Cardiac fibroblast (primary cell): ENCODE data around the gene DHRSX.
"Not testable (repeated sequence)": the region's sequence is repeated elsewhere in the genome, so short reads cannot be mapped to it uniquely, and the experiment has no call there.

Experiments used
- DNase-seq, 2 donors: peaks; one replicate each; pipeline versions ENCODE4 v3.0.0 to v3.0.0-alpha.2; 2010; ENCODE audit warnings: low read depth in 2 of 2
- H3K4me3 ChIP-seq, 2 donors: replicated peaks in 1 of 2; 1 replicate in 1 of 2; 2 replicates in 1 of 2; pipeline ENCODE4 v1.5.1; 2011; ENCODE audit warnings: low read depth in 2 of 2, low read length in 2 of 2, mild to moderate bottlenecking in 2 of 2, moderate library complexity in 1 of 2
- CTCF ChIP-seq: IDR thresholded peaks from one replicate; pipeline ENCODE4 v1.5.1; 2011; ENCODE audit warnings: low read depth, mild to moderate bottlenecking, low read length, inconsistent platforms

Gene DHRSX

GRCh38 chrX:2471641-2472040 lies 29.1 kb downstream of the DHRSX start:
- no peak for TF ChIP-seq CTCF
- no peak for DNase-seq
- H3K4me3 ChIP-seq: no peak overlapping the region

- not testable (repeated sequence) for H3K4me3 ChIP-seq, DNase-seq
These were observed 29.6 kb downstream of the DHRSX start for GRCh38 chrX:2471126-2471525.

GRCh38 chrX:2469852-2470251 lies 30.9 kb downstream of the DHRSX start:
- DNase-seq, H3K4me3 ChIP-seq: not testable (repeated sequence)

- TF ChIP-seq CTCF: no peak
- no peak for DNase-seq
- no peak overlapping the region for H3K4me3 ChIP-seq
These were observed 31.5 kb downstream of the DHRSX start for GRCh38 chrX:2469196-2469685.

DNA sequence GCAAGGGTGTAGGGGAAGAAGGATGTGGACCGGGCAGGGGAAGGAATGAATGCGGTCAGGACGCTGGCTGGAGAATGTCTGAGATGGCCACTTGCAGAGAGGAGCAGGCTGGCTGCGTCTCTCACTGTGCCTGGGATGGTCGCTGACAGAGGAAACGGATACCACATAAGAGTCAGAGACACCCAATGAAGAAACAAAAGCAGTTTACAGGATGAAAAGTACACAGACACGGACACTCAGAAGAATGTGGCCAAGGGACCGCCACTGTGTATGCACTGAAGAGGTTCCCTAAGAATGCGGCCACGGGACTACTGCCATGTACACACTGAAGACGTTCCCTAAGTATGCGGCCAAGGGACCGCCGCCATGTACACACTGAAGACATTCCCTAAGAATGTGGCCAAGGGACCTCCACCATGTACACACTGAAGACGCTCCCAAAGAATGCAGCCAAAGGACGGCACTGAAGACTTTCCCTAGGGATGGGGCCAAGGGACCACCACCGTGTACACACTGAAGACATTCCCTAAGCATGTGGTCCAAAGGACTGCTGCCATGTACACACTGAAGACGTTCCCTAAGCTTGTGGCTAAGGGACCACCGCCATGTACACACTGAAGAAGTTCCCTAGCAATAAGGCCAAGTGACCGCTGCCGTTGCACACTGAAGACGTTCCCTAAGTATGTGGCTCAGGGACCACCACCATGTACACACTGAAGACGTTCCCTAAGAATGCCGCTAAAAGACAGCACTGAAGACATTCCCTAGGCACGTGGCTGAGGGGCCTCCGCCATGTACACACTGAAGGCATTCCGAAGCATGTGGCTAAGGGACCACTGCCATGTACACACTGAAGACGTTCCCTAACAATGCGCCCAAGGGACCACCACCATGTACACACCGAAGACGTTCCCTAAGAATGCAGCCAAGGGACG lies 32.2 kb downstream of the DHRSX start:
- no peak for TF ChIP-seq CTCF
- H3K4me3 ChIP-seq: no peak overlapping the region
- DNase-seq: no peak

- DNase-seq: no peak
- no peak for TF ChIP-seq CTCF
- H3K4me3 ChIP-seq: no peak overlapping the region
These were observed 33.7 kb downstream of the DHRSX start for GRCh38 chrX:2466876-2467656.

GRCh38 chrX:2464677-2465166 lies 36.1 kb downstream of the DHRSX start:
- DNase-seq: no peak
- no peak for TF ChIP-seq CTCF
- no peak overlapping the region for H3K4me3 ChIP-seq
